NCI-H187 treated with DMSO at 0.1 percent for 48 hours (cell line): ENCODE results near the gene NKX3-2.

Experiments used
- DNase-seq: peaks from one replicate; lab custom pipeline; 2025; lab: John Stamatoyannopoulos, UW

The NKX3-2 gene

GRCh38 chr4:13498469-13498868 is 45.8 kb downstream of the NKX3-2 start:
- no peak for DNase-seq

- DNase-seq: no peak
These were observed 47.7 kb downstream of the NKX3-2 start for GRCh38 chr4:13496605-13497004.

GRCh38 chr4:13495753-13496152 is 48.6 kb downstream of the NKX3-2 start:
- DNase-seq: no peak

- DNase-seq: no peak
These were observed 50.5 kb downstream of the NKX3-2 start for GRCh38 chr4:13493793-13494192.

- no peak for DNase-seq
These were observed 51.6 kb downstream of the NKX3-2 start for GRCh38 chr4:13492747-13493146.
